ENCODE results near the gene ADAMTS10.
"Not testable (repeated sequence)": the region's sequence is repeated elsewhere in the genome, so short reads cannot be mapped to it uniquely, and the experiment has no call there.

Gene ADAMTS10

GRCh38 chr19:8610041-8610935 lies at the start of gene ADAMTS10:
ADAMTS10 (minus strand) TSS chr19:8610715; CDS start chr19:8605710, 5,005 bp downstream.
- no peak for DNase-seq (ENCODE audit: low read depth, low spot score)
- no peak within 1 kb of the TSS for H3K27ac ChIP-seq

- H3K27ac ChIP-seq = no peak overlapping the region
- no peak for DNase-seq (ENCODE audit: low read depth, low spot score)
These were observed 49.4 kb upstream of the ADAMTS10 start for GRCh38 chr19:8659905-8660304.

- no peak for DNase-seq (ENCODE audit: low read depth, low spot score)
- no peak overlapping the region for H3K27ac ChIP-seq
These were observed 47.4 kb upstream of the ADAMTS10 start for GRCh38 chr19:8657869-8658268.

- no peak overlapping the region for H3K27ac ChIP-seq
- DNase-seq (ENCODE audit: low read depth, low spot score) = no peak
These were observed 44.8 kb upstream of the ADAMTS10 start for GRCh38 chr19:8655340-8655709.

- H3K27ac ChIP-seq = no peak overlapping the region
- DNase-seq (ENCODE audit: low read depth, low spot score) = no peak
These were observed 44.2 kb upstream of the ADAMTS10 start for GRCh38 chr19:8654591-8655339.

- no peak overlapping the region for H3K27ac ChIP-seq
- DNase-seq (ENCODE audit: low read depth, low spot score) = no peak
These were observed 37.7 kb upstream of the ADAMTS10 start for GRCh38 chr19:8648240-8648639.

GRCh38 chr19:8643860-8644653 lies 33.5 kb upstream of the ADAMTS10 start:
- no peak for DNase-seq (ENCODE audit: low read depth, low spot score)
- no peak overlapping the region for H3K27ac ChIP-seq

GRCh38 chr19:8642561-8642960 lies 32.0 kb upstream of the ADAMTS10 start:
- H3K27ac ChIP-seq = no peak overlapping the region
- DNase-seq (ENCODE audit: low read depth, low spot score) = no peak

GRCh38 chr19:8641908-8642547 lies 31.5 kb upstream of the ADAMTS10 start:
- no peak for DNase-seq (ENCODE audit: low read depth, low spot score)
- no peak overlapping the region for H3K27ac ChIP-seq

GRCh38 chr19:8641221-8641907 lies 30.8 kb upstream of the ADAMTS10 start:
- DNase-seq (ENCODE audit: low read depth, low spot score) = no peak
- no peak overlapping the region for H3K27ac ChIP-seq

GRCh38 chr19:8640402-8641004 lies 30.0 kb upstream of the ADAMTS10 start:
- no peak overlapping the region for H3K27ac ChIP-seq
- no peak for DNase-seq (ENCODE audit: low read depth, low spot score)

- no peak for DNase-seq (ENCODE audit: low read depth, low spot score)
- no peak overlapping the region for H3K27ac ChIP-seq
These were observed 29.4 kb upstream of the ADAMTS10 start for GRCh38 chr19:8639821-8640401.

- H3K27ac ChIP-seq = no peak overlapping the region
- no peak for DNase-seq (ENCODE audit: low read depth, low spot score)
These were observed 27.6 kb upstream of the ADAMTS10 start for GRCh38 chr19:8638078-8638619.

GRCh38 chr19:8637070-8637469 lies 26.6 kb upstream of the ADAMTS10 start:
- DNase-seq (ENCODE audit: low read depth, low spot score); H3K27ac ChIP-seq: not testable (repeated sequence)

- H3K27ac ChIP-seq = no peak overlapping the region
These were observed 24.9 kb upstream of the ADAMTS10 start for GRCh38 chr19:8635422-8635821.

GRCh38 chr19:8631425-8631819 lies 20.9 kb upstream of the ADAMTS10 start:
- no peak overlapping the region for H3K27ac ChIP-seq
- DNase-seq (ENCODE audit: low read depth, low spot score) = no peak

More at GRCh38 chr19:8635422-8635821, 24.9 kb upstream of the ADAMTS10 start:
- no peak for DNase-seq (ENCODE audit: low read depth, low spot score)

- DNase-seq (ENCODE audit: low read depth, low spot score) = no peak
- no peak overlapping the region for H3K27ac ChIP-seq
These were observed 20.4 kb upstream of the ADAMTS10 start for GRCh38 chr19:8630796-8631424.

Measured in epithelial cell of prostate (primary cell).